Measurements from ENCODE around the gene HOXD4. TPM values are rescaled to one million over a fixed set of nuclear protein-coding genes. Genes with fewer than 3 reads are reported as not detected.

HOXD4 gene
- polyA plus RNA-seq, 1 of the 3 experiments (the other 2 are of a cell fraction): 1.0 TPM

- TF ChIP-seq SMC3 (IDR thresholded peaks at IDR 0.05; ENCODE audit: low read depth, low read length): no peak
These were observed 42.0 kb upstream of the HOXD4 start (continued) for GRCh38 chr2:176109192-176109901.

- CTCF ChIA-PET: interaction anchor here (0.5 to 17.7 kb wide), 14 partner anchors 15 to 1639 kb away, joined by 3 to 264 read pairs (median 5); partner anchors contain the start of genes HOXD12, HOXD13 and HOXD9
These were observed 41.4 kb upstream of the HOXD4 start for GRCh38 chr2:176109946-176110345.

More at GRCh38 chr2:176109946-176110345, 41.4 kb upstream of the HOXD4 start:
- Histone ChIP-seq H3K27me3 (ENCODE audit: insufficient read depth) (peaks cover 73% of the 10 kb centered on the region), H3K9ac (no peak overlapping the region), H2AFZ (ENCODE audit: low read depth) (no peak overlapping the region), H3K4me3 (ENCODE audit: low read depth in 2 of 2, low read length in 1 of 2) (no peak overlapping the region), H3K27ac (ENCODE audit: low read depth in 2 of 2, low read length in 1 of 2) (no peak overlapping the region), H3K9me2 (no peaks in the 10 kb centered on the region), H3F3A (replicated peaks; ENCODE audit: insufficient read depth) (peaks cover 3% of the 10 kb centered on the region), H3K79me2 (ENCODE audit: insufficient read depth) (no peaks in the 10 kb centered on the region), H3K36me3 (replicated peaks in 1 of 2; ENCODE audit: control insufficient read depth in 1 of 2, insufficient read depth in 2 of 2, low read length in 1 of 2) (no peaks in the 10 kb centered on the region), H3K9me3 (no peaks in the 10 kb centered on the region), H3K4me1 (ENCODE audit: control insufficient read depth in 1 of 2, insufficient read depth in 2 of 2, low read depth in 1 of 2, low read length in 1 of 2) (peaks cover 0 to 5% of the 10 kb centered on the region in 2 experiments; a peak in 2 of 4 replicates), H4K20me1 (ENCODE audit: insufficient read depth) (no peaks in the 10 kb centered on the region), H3K4me2 (no peak overlapping the region)
- DNase-seq: no peak
- no peak for TF ChIP-seq NRF1 (IDR thresholded peaks at IDR 0.05; ENCODE audit: low read depth, low read length)
- no peak for TF ChIP-seq EZH2phosphoT487 (IDR thresholded peaks at IDR 0.05; ENCODE audit: borderline replicate concordance, low read depth)
- no peak for TF ChIP-seq TAF1 (IDR thresholded peaks at IDR 0.05; ENCODE audit: borderline replicate concordance, low read depth, low read length)
- no peak for TF ChIP-seq YY1 (IDR thresholded peaks at IDR 0.05; ENCODE audit: low read depth)
- no peak for TF ChIP-seq CHD2 (IDR thresholded peaks at IDR 0.05; ENCODE audit: low read length, partially characterized antibody)
- TF ChIP-seq IRF3 (IDR thresholded peaks at IDR 0.05; ENCODE audit: low read depth, low read length): no peak
- no peak for TF ChIP-seq RXRA (IDR thresholded peaks at IDR 0.05; ENCODE audit: borderline replicate concordance, low read depth)
- no peak for TF ChIP-seq SIN3A (IDR thresholded peaks at IDR 0.05; ENCODE audit: borderline replicate concordance, low read depth, low read length)
- no peak for TF ChIP-seq CTCF (IDR thresholded peaks at IDR 0.05)
- no peak for TF ChIP-seq FOXM1 (IDR thresholded peaks at IDR 0.05; ENCODE audit: low read depth)
- no peak for TF ChIP-seq ELF1 (IDR thresholded peaks at IDR 0.05)
- TF ChIP-seq MAX (IDR thresholded peaks at IDR 0.05; ENCODE audit: low read depth): no peak
- no peak for TF ChIP-seq POLR2AphosphoS5 (IDR thresholded peaks at IDR 0.05; ENCODE audit: low read depth, low read length)
- no peak for TF ChIP-seq RFX5 (IDR thresholded peaks at IDR 0.05; ENCODE audit: low read length)
- no peak for TF ChIP-seq ZBTB33 (IDR thresholded peaks at IDR 0.05; ENCODE audit: borderline replicate concordance, low read depth)
- TF ChIP-seq MEF2A (IDR thresholded peaks at IDR 0.05; ENCODE audit: borderline replicate concordance, low read depth): no peak
- TF ChIP-seq RCOR1 (IDR thresholded peaks at IDR 0.05; ENCODE audit: low read length): no peak
- TF ChIP-seq USF1 (IDR thresholded peaks at IDR 0.05; ENCODE audit: borderline replicate concordance, low read depth): no peak
- no peak for TF ChIP-seq TCF12 (IDR thresholded peaks at IDR 0.05)
- TF ChIP-seq EP300 (IDR thresholded peaks at IDR 0.05; ENCODE audit: borderline replicate concordance in 1 of 2, low read depth in 1 of 2, low read length in 1 of 2): no peak
- POLR2A ChIA-PET: no interaction called here
- WGBS (ENCODE audit: low lambda C conversion rate): 87% methylated on average over 4 of the region's 4 CpGs

Data from SK-N-SH (cell line).